ENCODE results near the gene MAP2K6. TPM values are rescaled to one million over a fixed set of nuclear protein-coding genes. Genes with fewer than 3 reads are reported as not detected.

Gene MAP2K6
- total RNA-seq, 1 donor from 2014 or later, result 10.1 TPM

DNA sequence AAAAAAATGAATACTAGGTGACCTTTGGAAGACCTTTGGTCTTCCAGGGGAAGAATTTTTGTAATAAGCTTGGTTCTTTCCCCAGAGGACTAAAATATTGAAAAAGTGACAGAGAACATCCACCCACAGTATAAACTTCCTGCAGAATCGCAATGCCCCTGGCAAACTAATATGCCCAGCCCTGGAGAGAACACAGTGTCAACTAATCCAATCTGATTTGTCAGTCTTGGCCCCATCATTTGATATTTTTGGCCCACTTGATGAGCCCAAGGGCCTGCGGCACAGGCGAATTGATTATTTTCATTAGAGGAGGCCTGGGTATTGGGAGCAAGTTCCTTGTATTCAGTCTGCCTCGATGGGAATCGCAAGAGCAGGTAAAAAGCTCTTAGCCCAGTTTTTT is 98.4 kb downstream of the MAP2K6 start:
- Histone ChIP-seq H3K4me1 (ENCODE audit: insufficient read depth, low read length) (no peaks in the 10 kb centered on the region), H3K9me3 (ENCODE audit: insufficient read depth, low read depth, low read length) (no peaks in the 10 kb centered on the region), H3K79me2 (ENCODE audit: insufficient read depth, low read length) (no peaks in the 10 kb centered on the region), H2AFZ (ENCODE audit: low read depth, low read length) (no peak overlapping the region), H3K4me3 (ENCODE audit: insufficient read depth, low read depth, low read length) (no peak overlapping the region), H3K9ac (ENCODE audit: low read length) (no peak overlapping the region), H3K27ac (ENCODE audit: low read depth, low read length) (no peak overlapping the region), H3K27me3 (ENCODE audit: insufficient read depth, low read length) (no peaks in the 10 kb centered on the region), H3K36me3 (ENCODE audit: insufficient read depth, low read length) (no peaks in the 10 kb centered on the region), H4K20me1 (ENCODE audit: insufficient read depth, low read length) (no peaks in the 10 kb centered on the region), H3K4me2 (ENCODE audit: low read length) (no peak overlapping the region)
- FAIRE-seq (no peak), DNase-seq (ENCODE audit: low read depth) (no peak)
- Mint-ChIP-seq H3K4me1 (ENCODE audit: low read depth, unreplicated experiment) (no peaks in the 10 kb centered on the region), H3K36me3 (ENCODE audit: low read depth, unreplicated experiment) (no peaks in the 10 kb centered on the region), H3K9me3 (ENCODE audit: unreplicated experiment) (no peaks in the 10 kb centered on the region), H3K4me3 (ENCODE audit: unreplicated experiment) (no peak overlapping the region), H3K27me3 (ENCODE audit: low read depth, unreplicated experiment) (no peaks in the 10 kb centered on the region), H3K27ac (ENCODE audit: unreplicated experiment) (no peak overlapping the region)
- TF ChIP-seq, protein P1, sequence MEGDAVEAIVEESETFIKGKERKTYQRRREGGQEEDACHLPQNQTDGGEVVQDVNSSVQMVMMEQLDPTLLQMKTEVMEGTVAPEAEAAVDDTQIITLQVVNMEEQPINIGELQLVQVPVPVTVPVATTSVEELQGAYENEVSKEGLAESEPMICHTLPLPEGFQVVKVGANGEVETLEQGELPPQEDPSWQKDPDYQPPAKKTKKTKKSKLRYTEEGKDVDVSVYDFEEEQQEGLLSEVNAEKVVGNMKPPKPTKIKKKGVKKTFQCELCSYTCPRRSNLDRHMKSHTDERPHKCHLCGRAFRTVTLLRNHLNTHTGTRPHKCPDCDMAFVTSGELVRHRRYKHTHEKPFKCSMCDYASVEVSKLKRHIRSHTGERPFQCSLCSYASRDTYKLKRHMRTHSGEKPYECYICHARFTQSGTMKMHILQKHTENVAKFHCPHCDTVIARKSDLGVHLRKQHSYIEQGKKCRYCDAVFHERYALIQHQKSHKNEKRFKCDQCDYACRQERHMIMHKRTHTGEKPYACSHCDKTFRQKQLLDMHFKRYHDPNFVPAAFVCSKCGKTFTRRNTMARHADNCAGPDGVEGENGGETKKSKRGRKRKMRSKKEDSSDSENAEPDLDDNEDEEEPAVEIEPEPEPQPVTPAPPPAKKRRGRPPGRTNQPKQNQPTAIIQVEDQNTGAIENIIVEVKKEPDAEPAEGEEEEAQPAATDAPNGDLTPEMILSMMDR (IDR thresholded peaks at IDR 0.05; ENCODE audit: insufficient read depth, low read depth, low read length), result no peak
- TF ChIP-seq EZH2 (IDR thresholded peaks at IDR 0.05; ENCODE audit: insufficient read depth, low read length), result no peak

DNA sequence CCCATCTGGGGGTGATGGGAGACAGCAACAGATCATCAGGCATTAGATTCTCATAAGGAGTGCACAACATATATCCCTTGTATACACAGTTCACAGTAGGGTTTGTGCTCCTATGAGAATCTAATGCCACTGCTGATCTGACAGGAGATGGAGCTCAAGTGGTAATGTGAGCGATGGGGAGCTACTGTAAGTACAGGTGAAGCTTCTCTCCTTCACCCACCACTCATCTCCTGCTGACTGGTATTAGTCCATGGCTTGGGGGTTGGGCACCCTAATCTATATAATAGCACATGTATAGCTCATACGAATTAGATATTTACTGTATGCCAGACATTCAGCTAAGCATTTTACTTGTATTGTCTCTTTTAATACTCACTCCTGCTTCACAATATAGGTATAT is 101.7 kb downstream of the MAP2K6 start:
- H3K27ac Mint-ChIP-seq (ENCODE audit: unreplicated experiment), result no peak overlapping the region
- Histone ChIP-seq H3K4me1 (ENCODE audit: insufficient read depth, low read length) (no peaks in the 10 kb centered on the region), H3K27ac (ENCODE audit: low read depth, low read length) (no peak overlapping the region), H3K4me2 (ENCODE audit: low read length) (no peak overlapping the region), H4K20me1 (ENCODE audit: insufficient read depth, low read length) (no peaks in the 10 kb centered on the region), H3K27me3 (ENCODE audit: insufficient read depth, low read length) (no peaks in the 10 kb centered on the region), H3K9ac (ENCODE audit: low read length) (no peak overlapping the region), H3K9me3 (ENCODE audit: insufficient read depth, low read depth, low read length) (no peaks in the 10 kb centered on the region), H3K79me2 (ENCODE audit: insufficient read depth, low read length) (no peaks in the 10 kb centered on the region), H3K4me3 (ENCODE audit: insufficient read depth, low read depth, low read length) (no peak overlapping the region), H3K36me3 (ENCODE audit: insufficient read depth, low read length) (no peaks in the 10 kb centered on the region), H2AFZ (ENCODE audit: low read depth, low read length) (no peak overlapping the region)
- no peak overlapping the region for H3K4me3 Mint-ChIP-seq (ENCODE audit: unreplicated experiment)
- no peaks in the 10 kb centered on the region for H3K9me3 Mint-ChIP-seq (ENCODE audit: unreplicated experiment)
- no peak for TF ChIP-seq EZH2 (IDR thresholded peaks at IDR 0.05; ENCODE audit: insufficient read depth, low read length)
- TF ChIP-seq, protein P1 (IDR thresholded peaks at IDR 0.05; ENCODE audit: insufficient read depth, low read depth, low read length), result no peak
- no peaks in the 10 kb centered on the region for H3K4me1 Mint-ChIP-seq (ENCODE audit: low read depth, unreplicated experiment)
- peaks cover 3% of the 10 kb centered on the region for H3K36me3 Mint-ChIP-seq (ENCODE audit: low read depth, unreplicated experiment)
- no peak for FAIRE-seq
- no peaks in the 10 kb centered on the region for H3K27me3 Mint-ChIP-seq (ENCODE audit: low read depth, unreplicated experiment)
- DNase-seq (ENCODE audit: low read depth), result no peak

DNA sequence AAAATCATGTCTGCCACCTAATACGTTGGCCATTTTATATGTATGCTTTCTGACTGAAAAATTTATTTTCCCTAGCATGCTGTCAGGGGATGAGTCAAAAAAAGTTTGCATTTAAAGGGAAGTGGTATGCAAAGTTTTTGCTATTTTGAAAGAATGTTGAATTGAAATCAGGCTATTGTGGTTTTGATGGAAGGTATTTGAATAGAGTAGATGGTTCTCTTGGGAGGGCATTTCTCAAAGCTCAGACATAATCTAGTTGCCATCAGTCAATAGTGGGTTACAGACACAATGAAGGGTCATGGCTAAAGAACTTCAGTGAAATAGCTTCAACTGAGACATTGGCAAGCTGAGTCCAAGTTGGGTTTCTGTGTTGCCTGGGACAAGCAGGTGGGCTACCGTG is 102.4 kb downstream of the MAP2K6 start:
- no peak overlapping the region for H3K4me3 Mint-ChIP-seq (ENCODE audit: unreplicated experiment)
- no peak overlapping the region for H3K27ac Mint-ChIP-seq (ENCODE audit: unreplicated experiment)
- Histone ChIP-seq H3K9ac (ENCODE audit: low read length) (no peak overlapping the region), H3K4me3 (ENCODE audit: insufficient read depth, low read depth, low read length) (no peak overlapping the region), H3K4me1 (ENCODE audit: insufficient read depth, low read length) (no peaks in the 10 kb centered on the region), H3K36me3 (ENCODE audit: insufficient read depth, low read length) (no peaks in the 10 kb centered on the region), H2AFZ (ENCODE audit: low read depth, low read length) (no peak overlapping the region), H4K20me1 (ENCODE audit: insufficient read depth, low read length) (no peaks in the 10 kb centered on the region), H3K4me2 (ENCODE audit: low read length) (no peak overlapping the region), H3K27me3 (ENCODE audit: insufficient read depth, low read length) (no peaks in the 10 kb centered on the region), H3K9me3 (ENCODE audit: insufficient read depth, low read depth, low read length) (no peaks in the 10 kb centered on the region), H3K27ac (ENCODE audit: low read depth, low read length) (no peak overlapping the region), H3K79me2 (ENCODE audit: insufficient read depth, low read length) (no peaks in the 10 kb centered on the region)
- no peaks in the 10 kb centered on the region for H3K9me3 Mint-ChIP-seq (ENCODE audit: unreplicated experiment)
- TF ChIP-seq, protein P1 (IDR thresholded peaks at IDR 0.05; ENCODE audit: insufficient read depth, low read depth, low read length), result no peak
- no peak for TF ChIP-seq EZH2 (IDR thresholded peaks at IDR 0.05; ENCODE audit: insufficient read depth, low read length)
- no peak for FAIRE-seq
- DNase-seq (ENCODE audit: low read depth), result peak; percentile 12
- H3K27me3 Mint-ChIP-seq (ENCODE audit: low read depth, unreplicated experiment), result no peaks in the 10 kb centered on the region
- no peaks in the 10 kb centered on the region for H3K4me1 Mint-ChIP-seq (ENCODE audit: low read depth, unreplicated experiment)
- peaks cover 3% of the 10 kb centered on the region for H3K36me3 Mint-ChIP-seq (ENCODE audit: low read depth, unreplicated experiment)

Data from astrocyte (in vitro differentiated cells and primary cell).